Effector CD8-positive, alpha-beta T cell (primary cell): ENCODE measurements around the gene AGK.
"Not testable (repeated sequence)": the region's sequence is repeated elsewhere in the genome, so short reads cannot be mapped to it uniquely, and the experiment has no call there.

Experiments used
- DNase-seq: peaks from one replicate; lab custom pipeline; 2025; lab: John Stamatoyannopoulos, UW

The AGK gene

DNA sequence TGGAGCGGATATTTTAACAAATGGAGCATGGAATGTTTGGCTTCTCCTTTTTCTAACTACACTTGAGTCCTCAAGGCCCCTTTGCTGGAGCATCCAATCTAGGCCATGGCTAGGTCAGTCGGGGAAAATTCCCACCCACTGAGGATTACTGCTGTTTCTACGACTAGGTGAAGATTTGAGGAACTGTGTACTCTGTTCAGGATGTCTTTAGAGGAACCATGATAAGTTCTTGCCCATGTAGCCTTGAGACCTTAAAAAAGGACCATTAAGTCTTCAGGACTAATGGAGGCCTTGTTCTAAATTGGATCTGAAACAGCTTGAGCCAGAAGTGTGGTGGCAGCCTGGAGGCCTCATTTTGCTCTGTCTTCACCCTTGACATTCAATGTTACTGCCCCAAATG lies 6.2 kb downstream of the AGK start:
- no peak for DNase-seq

DNA sequence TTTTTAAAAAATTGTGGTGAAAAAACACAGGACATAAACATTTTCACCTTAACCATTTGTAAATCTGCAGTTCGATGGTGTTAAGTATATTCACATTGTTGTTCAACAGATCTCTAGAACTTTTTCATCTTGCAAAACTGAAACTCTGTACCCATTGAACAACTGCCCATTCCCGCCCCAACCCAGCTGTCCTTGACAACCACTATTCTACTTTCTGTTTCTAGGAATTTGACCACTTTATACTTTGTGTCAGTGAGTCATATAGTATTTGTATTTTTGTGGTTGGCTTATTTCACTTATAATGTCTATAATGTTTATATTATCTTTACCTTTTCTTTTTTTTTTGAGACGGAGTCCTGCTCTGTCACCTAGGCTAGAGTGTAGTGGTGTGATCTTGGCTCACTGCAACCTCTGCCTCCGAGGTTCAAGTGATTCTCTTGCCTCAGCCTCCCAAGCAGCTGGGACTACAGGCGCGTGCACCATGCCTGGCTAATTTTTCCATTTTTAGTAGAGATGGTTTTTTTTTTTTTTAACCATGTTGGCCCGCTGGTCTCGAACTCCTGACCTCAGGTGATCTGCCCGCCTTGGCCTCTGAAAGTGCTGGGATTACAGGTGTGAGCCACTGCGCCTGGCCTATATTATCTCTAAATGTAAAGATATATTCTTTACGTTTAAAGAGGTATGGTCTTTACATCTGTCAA lies 6.8 kb downstream of the AGK start:
- not testable (repeated sequence) for DNase-seq

DNA sequence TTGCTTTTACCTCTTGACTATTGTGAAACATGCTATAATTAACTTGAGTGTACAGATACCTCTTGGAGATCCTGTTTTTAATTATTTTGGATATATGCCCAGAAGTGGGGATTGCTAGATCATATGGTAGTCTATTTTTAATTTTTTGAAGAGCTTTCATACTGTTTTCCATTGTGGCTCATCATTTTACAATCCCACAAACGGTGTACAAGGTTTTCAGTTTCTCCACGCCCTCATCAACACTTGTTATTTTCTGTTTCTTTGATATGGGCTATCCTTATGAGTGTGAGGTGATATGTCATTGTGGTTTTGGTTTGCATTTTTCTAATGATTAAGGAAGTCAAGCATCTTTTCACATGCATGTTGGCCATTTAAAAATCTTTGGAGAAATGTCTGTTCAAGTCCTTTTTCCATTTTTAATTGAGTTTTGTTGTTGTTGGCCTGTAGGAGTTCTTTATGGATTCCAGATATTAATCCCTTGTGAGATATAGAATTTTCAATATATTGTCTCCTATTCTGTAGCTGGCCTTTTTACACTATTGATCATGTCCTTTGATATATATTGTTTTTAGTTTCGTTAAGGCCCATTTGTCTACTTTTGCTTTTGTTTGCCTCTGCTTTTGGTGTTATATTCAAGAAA lies 7.5 kb downstream of the AGK start:
- no peak for DNase-seq

DNA sequence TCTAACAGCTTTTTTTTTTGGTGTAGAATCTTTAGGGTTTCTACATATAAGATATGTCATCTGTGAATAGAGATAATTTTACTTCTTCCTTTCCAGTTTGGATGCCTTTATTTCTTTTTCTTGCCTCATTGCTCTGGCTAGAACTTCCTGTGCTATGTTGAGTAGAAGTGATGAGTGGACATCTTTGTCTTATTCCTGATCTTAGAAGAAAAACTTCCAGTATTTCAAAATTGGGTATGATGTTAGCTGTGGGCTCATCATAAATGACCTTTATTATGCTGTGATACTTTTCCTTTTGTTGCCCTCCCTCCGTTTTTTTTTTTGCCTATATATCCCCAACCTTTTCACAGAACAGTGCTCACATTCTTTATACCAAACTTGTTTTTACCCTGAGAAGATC lies 8.8 kb downstream of the AGK start:
- DNase-seq = no peak

DNA sequence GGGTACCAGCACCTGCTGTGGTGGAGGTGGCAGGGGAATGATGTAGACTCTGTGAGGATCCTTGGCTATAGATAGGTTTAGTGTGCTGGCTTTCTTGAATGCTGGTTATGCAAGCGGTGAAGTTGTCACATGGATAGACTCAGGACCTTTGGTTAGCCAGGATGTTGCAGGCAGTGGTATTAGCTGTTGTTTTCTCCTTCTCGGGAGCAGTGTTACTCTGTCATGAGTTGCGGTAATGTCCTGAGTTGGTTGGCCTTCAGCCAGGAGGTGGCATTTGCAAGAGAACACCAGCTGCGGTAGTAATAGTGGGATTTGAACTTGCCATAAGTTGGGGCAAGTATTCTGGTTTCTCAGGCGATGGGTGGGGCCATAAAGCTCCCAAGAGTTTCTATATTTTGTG lies 10.8 kb downstream of the AGK start:
- DNase-seq = no peak

DNA sequence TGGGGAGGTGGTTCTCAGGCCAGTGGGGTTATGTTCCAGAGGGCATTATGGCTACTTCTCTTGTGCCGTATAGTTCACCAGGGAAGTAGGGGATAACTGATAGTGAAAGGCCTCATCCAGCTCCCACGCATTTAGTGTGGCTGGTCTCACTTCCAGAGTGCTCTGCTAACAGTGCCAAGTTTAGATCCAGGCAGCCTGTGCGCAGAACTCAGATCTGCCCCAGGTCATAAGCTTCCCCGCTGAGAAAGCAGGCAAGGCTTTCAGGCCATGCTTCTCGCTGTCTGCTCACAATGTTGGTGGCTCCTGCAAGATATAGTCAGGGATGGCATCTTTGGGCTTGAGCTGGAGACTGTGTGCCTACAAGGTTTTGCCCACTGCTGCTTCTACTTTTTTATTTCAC lies 11.3 kb downstream of the AGK start:
- DNase-seq = no peak

DNA sequence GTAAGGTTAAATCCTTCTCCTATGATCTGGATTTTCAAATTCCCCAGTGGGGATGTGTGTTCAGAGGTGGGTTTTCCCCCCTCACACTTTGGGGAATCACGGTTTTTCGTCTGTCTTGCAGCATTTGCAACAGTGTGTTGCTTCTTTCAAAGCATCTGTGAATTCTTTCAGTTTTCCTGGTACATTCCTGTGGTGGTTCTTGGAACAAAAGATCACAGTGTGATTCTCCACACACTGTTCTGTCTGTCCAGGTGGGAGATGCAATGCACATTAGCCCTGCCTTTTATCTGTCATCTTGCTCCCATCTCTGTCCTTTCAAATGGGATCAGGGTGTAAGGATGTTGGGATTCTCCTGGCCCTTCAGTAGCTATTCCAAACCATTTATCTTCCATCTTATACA lies 11.8 kb downstream of the AGK start:
- DNase-seq = no peak

DNA sequence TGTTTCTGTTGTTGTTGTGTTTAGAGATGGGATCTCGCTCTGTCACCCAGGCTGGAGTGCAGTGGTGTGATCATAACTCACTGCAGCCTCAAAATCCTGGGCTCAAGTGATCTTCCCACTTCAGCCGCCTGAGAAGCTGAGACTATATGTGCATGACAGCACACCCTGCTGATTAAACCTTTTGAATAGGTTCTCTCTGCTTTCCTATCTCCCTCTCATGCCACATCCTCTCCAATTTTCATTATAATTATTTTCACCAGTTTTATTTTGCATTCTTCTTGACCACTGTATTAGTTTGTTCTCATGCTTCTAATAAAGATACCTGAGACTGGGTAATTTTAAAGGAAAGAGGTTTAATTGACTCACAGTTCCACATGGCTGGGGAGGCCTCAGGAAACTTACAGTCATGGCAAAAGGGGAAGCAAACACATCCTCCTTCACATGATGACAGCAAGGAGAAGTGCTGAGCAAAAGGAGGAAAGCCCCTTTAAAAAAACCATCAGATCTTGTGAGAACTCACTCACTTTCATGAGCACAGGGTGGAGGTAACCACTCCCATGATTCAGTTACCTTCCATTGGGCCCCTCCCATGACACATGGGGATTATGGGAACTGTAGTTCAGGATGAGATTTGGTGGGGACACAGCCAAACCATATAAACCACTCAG lies 12.9 kb downstream of the AGK start:
- no peak for DNase-seq

DNA sequence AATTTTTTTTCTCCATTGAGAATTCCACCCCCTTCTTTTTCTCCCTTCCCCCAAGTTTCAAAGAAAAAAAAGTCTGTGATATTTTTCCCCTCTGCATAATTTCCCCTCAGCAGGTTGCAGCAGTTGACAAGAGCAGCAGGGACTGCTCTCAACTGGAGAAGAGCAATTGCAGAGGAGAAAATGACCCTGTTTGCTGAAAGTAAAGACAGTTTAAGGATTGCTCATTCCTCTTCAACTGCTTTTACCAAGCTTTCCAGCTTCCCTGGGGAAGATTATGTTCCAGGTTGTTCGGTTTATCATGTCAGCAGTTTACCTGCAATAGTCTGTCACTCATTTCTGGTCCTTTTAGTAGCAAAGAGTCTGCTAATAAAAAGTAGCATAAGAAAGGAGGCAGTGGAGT lies 16.2 kb downstream of the AGK start:
- no peak for DNase-seq

DNA sequence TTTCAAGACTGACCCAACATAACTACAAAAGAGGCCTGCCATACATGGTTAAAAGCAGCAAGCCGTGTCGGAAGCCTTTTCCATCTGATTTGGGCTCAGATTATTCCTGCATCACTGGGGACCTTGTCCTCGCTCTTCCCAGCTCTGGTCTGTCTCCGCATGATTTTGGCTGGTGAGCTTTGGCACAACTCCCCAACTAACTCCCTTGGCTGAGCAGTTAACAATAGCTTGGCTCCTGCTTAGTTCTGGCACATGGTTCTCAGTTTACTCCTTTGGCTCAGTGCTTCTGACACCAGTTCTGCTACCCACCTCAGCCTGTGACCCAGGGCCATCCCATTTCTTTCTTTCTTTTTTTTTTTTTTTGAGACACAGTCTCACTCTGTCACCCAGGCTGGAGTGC lies 17.0 kb downstream of the AGK start:
- DNase-seq = no peak

DNA sequence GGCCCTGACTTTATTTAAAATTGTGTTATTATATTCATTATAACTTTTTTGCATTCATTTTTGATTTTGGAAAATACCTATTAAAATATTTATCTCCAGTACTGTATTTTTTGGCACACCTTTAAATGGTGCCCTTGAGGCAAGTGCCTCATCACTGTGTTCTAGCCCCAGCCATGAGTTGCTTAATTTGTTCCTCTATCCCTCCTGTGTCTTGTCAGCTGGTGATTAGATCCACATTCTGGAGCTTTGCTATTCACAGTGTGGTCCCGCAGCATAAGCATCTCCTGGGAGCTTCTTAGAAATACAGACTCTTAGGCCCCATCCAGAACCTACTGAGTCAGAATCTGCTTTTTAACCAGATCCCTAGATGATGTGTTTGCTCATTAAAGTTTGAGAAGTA lies 19.8 kb downstream of the AGK start:
- no peak for DNase-seq

DNA sequence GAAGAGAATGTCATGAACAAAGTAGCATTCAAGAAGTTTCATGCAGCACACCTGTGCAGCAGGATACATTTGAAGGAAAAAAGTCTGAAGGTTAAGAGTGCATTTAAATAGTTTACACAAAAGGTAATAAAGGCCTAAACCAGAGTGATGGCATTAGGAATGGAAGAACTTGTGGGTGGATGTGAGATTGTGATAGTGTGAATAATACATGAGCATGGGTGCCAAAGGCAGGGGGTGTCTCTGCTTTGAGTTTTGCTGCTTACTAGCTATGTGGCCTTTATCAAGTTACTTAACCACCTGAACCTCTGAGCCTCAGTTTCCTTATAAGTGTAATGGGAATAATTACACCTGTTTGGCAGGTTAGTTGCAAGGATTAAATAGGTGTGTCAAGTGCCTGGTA lies 21.0 kb downstream of the AGK start:
- no peak for DNase-seq

DNA sequence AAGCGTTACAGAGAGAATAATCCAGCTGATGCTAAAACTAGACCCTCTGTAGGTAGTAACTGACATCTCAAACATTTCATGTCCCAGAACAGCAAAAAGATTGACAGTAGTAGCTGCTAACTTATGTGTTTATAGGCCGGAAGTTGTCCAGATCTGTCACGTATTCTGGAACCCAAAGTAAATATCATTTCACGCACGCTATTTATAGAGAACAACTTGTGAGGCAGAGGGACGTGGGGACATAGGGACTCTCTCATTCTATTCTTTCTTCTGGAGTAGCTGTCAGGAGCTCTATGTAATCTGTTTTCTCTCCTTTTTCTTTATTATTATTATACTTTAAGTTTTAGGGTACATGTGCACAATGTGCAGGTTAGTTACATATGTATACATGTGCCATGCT lies 22.3 kb downstream of the AGK start:
- no peak for DNase-seq

DNA sequence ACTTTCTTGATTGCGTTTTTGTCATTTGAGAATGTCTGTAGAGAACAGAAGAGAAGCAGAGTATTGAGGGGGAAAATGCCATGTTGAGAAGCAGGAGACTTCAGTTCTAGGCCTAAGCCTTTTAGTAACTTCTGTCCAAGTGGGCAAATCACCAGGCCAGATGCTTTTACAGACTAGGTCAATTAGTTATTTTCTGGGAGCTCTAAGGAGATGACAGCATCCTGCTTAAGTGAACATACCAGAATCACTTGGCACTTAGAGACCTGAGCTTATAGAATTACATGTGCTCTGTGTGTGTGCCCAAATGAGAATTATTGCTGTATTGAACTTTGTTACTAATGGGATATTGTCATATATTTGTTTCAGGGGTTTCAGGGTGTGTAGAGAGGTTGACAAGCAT lies 24.0 kb downstream of the AGK start:
- no peak for DNase-seq

DNA sequence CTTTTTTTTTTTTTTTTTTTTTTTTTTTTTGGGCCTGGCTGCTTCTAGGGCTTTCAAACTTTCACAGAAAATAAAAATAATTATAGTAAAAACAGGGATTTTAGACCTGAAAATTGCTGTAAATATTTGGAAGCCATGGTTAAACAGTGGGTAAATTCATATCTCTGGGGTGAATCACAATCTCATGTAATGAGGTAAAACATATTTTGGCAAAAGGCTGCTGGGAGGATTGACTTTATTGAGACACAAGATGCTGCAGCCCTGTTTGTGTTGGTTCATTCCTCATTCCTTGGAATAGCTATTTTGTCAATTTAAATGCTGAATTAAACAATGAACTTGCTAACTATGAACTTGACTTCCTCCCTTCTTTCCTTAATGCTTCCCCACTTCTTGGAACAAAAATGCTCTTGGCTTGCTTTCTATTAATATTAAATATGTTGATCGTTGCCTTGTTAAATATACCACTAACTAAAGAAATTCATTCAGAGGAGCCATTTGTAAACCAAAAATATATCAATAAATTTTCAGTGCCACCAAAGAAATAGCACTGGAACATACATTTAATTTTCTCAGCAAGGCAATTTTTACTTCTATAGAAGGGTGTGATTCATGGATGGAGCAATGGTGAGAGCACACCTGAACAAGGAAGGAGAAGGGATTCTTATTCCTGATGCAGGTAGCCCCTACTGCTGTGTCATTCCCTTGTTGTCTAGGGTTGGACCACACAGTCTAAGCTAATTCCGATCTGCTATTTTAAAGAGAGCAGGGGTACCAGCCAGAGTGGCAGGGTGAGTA lies 24.6 kb downstream of the AGK start:
- DNase-seq = no peak

DNA sequence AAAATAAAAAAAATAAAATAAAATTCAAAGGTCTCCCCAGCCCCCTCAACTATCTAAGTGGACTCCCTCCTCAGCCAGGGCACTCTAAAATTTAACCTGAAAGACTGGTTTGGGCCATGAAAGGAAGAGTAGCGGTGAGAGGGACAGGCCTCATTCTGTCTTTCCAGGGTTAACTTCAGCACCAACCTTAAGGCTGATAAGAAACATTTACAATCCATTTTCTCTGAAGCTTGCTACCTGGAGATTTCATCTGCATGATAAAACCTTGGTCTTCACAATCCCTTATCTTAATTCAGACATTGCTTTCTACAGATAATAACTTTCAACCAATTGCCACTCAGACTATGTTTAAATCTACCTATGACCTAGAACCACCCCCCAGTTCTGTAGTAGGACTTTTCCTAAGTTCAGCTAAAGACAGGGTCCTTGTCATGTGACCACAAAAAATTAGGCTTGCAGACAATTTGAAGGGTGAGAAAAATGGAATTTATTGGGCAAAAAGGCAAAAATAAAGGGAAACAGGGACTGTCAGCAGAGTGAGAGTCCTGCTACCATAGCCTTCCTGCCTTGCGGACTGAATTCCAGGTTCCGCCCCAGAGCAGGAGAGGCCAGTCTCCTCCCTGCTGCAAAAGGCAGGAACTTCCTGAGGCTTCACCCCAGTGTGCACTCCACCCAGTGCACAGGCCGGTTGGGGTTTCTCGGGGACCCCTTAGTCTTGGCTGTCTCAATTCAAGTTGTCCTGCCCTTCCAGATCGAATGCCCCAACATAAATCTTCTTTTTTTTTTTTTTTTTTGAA lies 26.0 kb downstream of the AGK start:
- DNase-seq = no peak

DNA sequence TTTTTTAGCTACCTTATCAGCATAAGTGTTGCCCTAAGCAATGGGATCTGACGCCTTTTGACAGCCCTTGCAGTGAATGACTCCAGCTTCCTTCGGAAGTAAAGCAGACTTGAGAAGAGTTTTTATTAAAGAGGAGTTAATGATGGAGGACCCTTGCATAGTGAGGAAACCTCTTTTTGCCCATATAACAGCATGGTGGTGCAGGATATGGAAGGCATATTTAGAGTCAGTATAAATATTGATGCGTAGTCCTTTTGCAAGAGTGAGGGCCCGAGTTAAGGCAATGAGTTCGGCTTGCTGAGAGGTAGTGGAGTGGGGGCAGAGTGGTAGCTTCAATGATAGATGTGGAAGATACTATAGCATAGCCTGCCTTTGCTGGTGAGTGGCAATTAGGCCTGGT lies 28.7 kb downstream of the AGK start:
- not testable (repeated sequence) for DNase-seq

DNA sequence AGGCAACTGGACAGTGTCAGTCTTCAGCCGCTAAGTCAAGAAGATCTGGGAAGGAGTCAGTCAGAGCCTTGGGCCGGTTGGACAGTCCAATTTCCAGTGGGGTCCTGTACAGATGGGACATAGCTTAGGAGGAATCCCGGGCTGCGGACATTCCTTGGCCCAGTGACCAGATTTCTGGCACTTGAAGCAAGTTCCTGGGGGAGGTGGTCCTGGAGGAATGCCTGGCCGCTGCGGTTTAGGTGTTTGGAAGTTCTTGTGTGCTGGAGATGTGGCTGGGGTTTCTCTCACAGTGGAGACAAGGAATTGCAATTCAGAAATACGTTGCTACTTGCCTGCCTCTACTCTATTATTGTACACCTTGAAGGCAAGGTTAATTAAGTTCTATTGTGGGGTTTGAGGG lies 30.9 kb downstream of the AGK start:
- DNase-seq = not testable (repeated sequence)

DNA sequence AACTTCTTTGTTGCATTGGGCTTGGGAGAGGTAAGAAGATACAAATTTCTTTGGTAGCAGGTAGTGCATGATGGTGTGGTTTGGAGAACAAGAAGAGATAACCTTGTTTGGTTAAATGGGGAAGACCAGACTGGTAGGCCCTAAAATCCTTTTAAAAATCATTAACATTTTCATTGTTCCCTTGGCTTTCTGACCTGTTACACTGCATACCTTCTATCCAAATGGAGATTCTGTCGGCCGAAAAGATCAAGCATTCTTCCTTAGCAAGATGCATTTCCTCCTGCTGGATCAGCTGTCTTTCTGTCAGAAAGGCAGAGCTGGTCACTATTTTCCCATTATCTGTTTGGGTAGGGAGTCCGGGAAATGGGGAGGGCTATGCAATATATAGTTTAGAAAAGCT lies 33.7 kb downstream of the AGK start:
- no peak for DNase-seq

DNA sequence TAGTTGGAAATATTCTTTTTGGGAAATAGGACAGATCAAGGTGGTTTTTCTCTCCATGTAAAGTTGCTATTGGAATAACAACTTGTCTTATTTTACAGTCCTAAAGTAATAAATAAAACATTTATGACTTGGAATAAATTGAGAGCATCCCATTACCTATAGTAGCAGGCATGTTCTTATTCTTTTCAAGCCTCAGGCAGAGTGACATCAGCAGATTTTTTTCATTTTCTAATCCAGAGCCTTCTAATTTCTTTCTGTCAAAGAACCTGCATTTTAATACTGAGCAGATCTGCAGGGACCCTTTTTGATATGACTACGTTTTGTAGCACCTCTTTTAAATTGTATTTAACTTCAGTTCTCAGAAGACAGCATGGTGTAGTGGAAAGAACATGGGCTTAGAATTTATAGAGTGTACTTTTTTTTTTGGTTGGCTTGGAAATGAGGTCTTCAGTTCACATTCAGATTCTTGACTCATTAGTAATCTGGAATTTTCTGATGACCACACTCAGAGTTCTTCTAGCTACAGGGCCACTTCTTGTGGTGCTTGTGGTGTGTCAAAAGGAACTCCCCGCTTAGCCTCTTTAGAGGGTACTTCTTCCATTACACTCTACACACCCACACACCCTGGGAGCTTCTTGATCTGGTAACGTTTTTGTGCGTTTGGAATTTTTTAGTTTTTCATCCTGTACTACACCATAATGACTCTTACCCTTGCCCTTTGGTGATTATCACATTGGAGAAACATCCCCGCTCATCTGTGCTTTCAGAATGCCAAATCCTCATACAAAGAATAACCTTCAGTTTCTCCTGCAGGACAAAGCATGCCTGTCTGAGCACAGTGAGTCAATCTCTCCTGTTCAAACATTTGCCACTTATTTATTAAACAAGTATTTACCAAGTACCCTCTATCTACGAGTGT lies 34.6 kb downstream of the AGK start:
- no peak for DNase-seq

DNA sequence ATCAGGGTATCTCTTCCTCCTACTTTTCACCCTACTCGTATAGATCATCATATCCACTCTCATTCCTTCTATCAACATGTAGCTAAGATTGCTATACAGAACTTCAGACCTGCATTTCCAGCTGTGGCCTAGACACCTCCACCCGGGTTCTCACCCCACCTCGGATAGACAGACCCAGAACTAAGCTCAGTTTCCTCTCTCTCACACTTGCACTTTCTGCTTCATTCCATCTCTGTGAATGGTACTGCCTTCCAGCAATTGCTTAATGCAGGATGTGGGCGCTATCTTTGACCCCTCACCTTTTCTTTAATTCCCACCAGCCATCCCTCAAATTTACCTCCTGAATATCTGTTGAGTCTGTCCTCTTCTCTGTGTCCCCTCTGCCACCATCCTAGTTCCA lies 35.7 kb downstream of the AGK start:
- no peak for DNase-seq
